ENCODE measurements around the gene NGEF. TPM values are rescaled to one million over a fixed set of nuclear protein-coding genes. Genes with fewer than 3 reads are reported as not detected.
"Not testable (repeated sequence)": the region's sequence is repeated elsewhere in the genome, so short reads cannot be mapped to it uniquely, and the experiment has no call there.

NGEF gene
- total RNA-seq, 1 experiment from 2014 or later: 2.7 TPM

GRCh38 chr2:232854082-232854481 lies 159.0 kb downstream of the NGEF start:
- H3K27me3 Mint-ChIP-seq (ENCODE audit: insufficient read depth, unreplicated experiment): no peaks in the 10 kb centered on the region
- H3K4me1 Mint-ChIP-seq (ENCODE audit: insufficient read depth, unreplicated experiment): peaks cover 28% of the 10 kb centered on the region
- H3K36me3 Mint-ChIP-seq (ENCODE audit: insufficient read depth, unreplicated experiment): peaks cover 83% of the 10 kb centered on the region
- DNase-seq (ENCODE audit: unreplicated experiment): peak; percentile 97
- ChIA-PET CTCF (interaction anchor here (0.7 to 3.5 kb wide), 10 partner anchors 8 to 408 kb away, joined by 3 to 23 read pairs (median 6); partner anchors contain the start of gene ATG16L1), POLR2A (interaction anchor here (0.6 to 3.7 kb wide), 4 partner anchors 156 to 397 kb away, joined by 3 to 24 read pairs (median 4); partner anchors contain the start of gene ATG16L1)
- H3K9me3 Mint-ChIP-seq (ENCODE audit: unreplicated experiment): no peaks in the 10 kb centered on the region
- H3K4me3 Mint-ChIP-seq (ENCODE audit: unreplicated experiment): no peak overlapping the region
- intact Hi-C loops (cut with micrococcal nuclease): loop anchor here (1.0 to 5.0 kb wide), 3 partner anchors 128 to 397 kb away; partner anchors contain the start of gene ATG16L1
- no peak for TF ChIP-seq CTCF (IDR thresholded peaks at IDR 0.05; ENCODE audit: unreplicated experiment)
- no TSS peak for BruUV-seq (replicated peaks)
- no peak overlapping the region for H3K27ac Mint-ChIP-seq (ENCODE audit: low read depth, unreplicated experiment)

- H3K36me3 Mint-ChIP-seq (ENCODE audit: insufficient read depth, unreplicated experiment): peaks cover 83% of the 10 kb centered on the region
- no peak overlapping the region for H3K27ac Mint-ChIP-seq (ENCODE audit: low read depth, unreplicated experiment)
- intact Hi-C loops (cut with micrococcal nuclease): loop anchor here (2.0 to 5.0 kb wide), 3 partner anchors 130 to 245 kb away; no protein-coding TSS in a partner anchor
- no peak for TF ChIP-seq CTCF (IDR thresholded peaks at IDR 0.05; ENCODE audit: unreplicated experiment)
- ChIA-PET POLR2A (interaction anchor here (3.7 kb wide), 1 partner anchor 399 kb away, joined by 24 read pairs; the partner anchor contains the start of gene ATG16L1), CTCF (interaction anchor here (0.7 to 3.5 kb wide), 10 partner anchors 9 to 398 kb away, joined by 3 to 23 read pairs (median 4); partner anchors contain the start of gene ATG16L1)
- no peaks in the 10 kb centered on the region for H3K9me3 Mint-ChIP-seq (ENCODE audit: unreplicated experiment)
- peaks cover 28% of the 10 kb centered on the region for H3K4me1 Mint-ChIP-seq (ENCODE audit: insufficient read depth, unreplicated experiment)
- BruUV-seq (replicated peaks): no TSS peak
- no peaks in the 10 kb centered on the region for H3K27me3 Mint-ChIP-seq (ENCODE audit: insufficient read depth, unreplicated experiment)
- no peak for DNase-seq (ENCODE audit: unreplicated experiment)
- H3K4me3 Mint-ChIP-seq (ENCODE audit: unreplicated experiment): no peak overlapping the region
Observed at GRCh38 chr2:232852676-232853075, 160.4 kb downstream of the NGEF start.

GRCh38 chr2:232852081-232852480 lies 161.0 kb downstream of the NGEF start:
- CTCF ChIA-PET: interaction anchor here (0.6 to 2.0 kb wide), 5 partner anchors 9 to 398 kb away, joined by 3 to 23 read pairs (median 4); partner anchors contain the start of gene ATG16L1
- Mint-ChIP-seq H3K36me3 (ENCODE audit: insufficient read depth, unreplicated experiment) (peaks cover 83% of the 10 kb centered on the region), H3K4me1 (ENCODE audit: insufficient read depth, unreplicated experiment) (peaks cover 25% of the 10 kb centered on the region)
- H3K27ac Mint-ChIP-seq (ENCODE audit: low read depth, unreplicated experiment); BruUV-seq (replicated peaks); H3K9me3 Mint-ChIP-seq (ENCODE audit: unreplicated experiment); POLR2A ChIA-PET; H3K4me3 Mint-ChIP-seq (ENCODE audit: unreplicated experiment); H3K27me3 Mint-ChIP-seq (ENCODE audit: insufficient read depth, unreplicated experiment): not testable (repeated sequence)
- intact Hi-C loops (cut with micrococcal nuclease): loop anchor here (2.0 to 5.0 kb wide), 3 partner anchors 130 to 245 kb away; no protein-coding TSS in a partner anchor
- DNase-seq (ENCODE audit: unreplicated experiment): peak; percentile 38

GRCh38 chr2:232850039-232850438 lies 163.0 kb downstream of the NGEF start:
- Mint-ChIP-seq H3K4me1 (ENCODE audit: insufficient read depth, unreplicated experiment) (peaks cover 15% of the 10 kb centered on the region), H3K36me3 (ENCODE audit: insufficient read depth, unreplicated experiment) (peaks cover 86% of the 10 kb centered on the region), H3K4me3 (ENCODE audit: unreplicated experiment) (no peak overlapping the region), H3K9me3 (ENCODE audit: unreplicated experiment) (no peaks in the 10 kb centered on the region), H3K27ac (ENCODE audit: low read depth, unreplicated experiment) (no peak overlapping the region), H3K27me3 (ENCODE audit: insufficient read depth, unreplicated experiment) (no peaks in the 10 kb centered on the region)
- intact Hi-C loops (cut with micrococcal nuclease): loop anchor here (5.0 kb wide), 2 partner anchors 132 to 243 kb away; no protein-coding TSS in a partner anchor
- DNase-seq (ENCODE audit: unreplicated experiment): no peak
- POLR2A ChIA-PET: interaction anchor here (1.5 kb wide), 1 partner anchor 403 kb away, joined by 4 read pairs; no protein-coding TSS in a partner anchor
- no peak for TF ChIP-seq CTCF (IDR thresholded peaks at IDR 0.05; ENCODE audit: unreplicated experiment)
- no TSS peak for BruUV-seq (replicated peaks)
- CTCF ChIA-PET: no interaction called here

Data from MCF 10A (cell line).